Right forelimb (tissue), 1 donor: ENCODE data around the gene SYT5.
A peak's percentile ranks its signal among the peaks of the same experiment; 100 is the strongest.
"Not testable (repeated sequence)": the region's sequence is repeated elsewhere in the genome, so short reads cannot be mapped to it uniquely, and the experiment has no call there.

Experiments
- DNase-seq: peaks from one replicate; pipeline ENCODE4 v3.0.0-alpha.2; 2018

Gene SYT5

DNA sequence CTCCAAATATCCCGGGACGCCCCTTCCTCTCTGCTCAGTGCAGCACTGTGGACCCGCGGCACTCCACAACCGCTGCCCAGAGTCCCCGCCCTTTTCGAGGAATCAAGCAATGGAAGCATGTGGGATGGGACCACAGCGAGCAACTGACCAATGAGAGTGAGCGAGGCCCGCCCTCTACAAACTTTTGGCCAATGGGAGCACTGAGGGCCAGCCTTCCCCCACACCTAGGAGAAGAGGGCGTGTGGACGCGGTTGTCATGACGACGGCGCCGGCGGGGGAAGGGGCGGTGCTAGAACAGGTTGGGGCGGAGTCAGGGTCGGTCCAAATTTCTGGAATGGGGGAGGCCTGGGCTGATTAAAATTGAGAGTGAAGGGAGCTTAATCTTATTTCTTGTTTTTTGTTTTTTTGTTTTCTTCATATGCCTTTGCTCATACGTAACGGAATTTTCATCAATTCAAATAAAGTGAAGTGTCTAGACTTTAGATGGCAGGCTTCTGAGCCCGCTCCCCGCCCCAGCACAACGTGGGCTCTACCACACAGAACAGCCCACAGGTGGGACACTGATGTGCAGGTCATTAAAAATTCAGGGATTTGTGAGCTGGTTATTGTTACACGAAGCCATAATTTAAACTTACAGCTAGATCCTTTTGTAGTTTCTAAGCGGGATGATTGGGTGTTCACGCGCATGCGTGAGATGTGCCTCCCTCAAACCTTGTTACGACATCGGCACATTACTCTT lies 13.4 kb downstream of the SYT5 start, which contains the start of gene DNAAF3:
DNAAF3 (minus strand) TSS at position 84 of the 739 bp plus-strand sequence. CDS start 200 bp downstream, outside the sequence.
- peak; percentile 90 for DNase-seq

DNA sequence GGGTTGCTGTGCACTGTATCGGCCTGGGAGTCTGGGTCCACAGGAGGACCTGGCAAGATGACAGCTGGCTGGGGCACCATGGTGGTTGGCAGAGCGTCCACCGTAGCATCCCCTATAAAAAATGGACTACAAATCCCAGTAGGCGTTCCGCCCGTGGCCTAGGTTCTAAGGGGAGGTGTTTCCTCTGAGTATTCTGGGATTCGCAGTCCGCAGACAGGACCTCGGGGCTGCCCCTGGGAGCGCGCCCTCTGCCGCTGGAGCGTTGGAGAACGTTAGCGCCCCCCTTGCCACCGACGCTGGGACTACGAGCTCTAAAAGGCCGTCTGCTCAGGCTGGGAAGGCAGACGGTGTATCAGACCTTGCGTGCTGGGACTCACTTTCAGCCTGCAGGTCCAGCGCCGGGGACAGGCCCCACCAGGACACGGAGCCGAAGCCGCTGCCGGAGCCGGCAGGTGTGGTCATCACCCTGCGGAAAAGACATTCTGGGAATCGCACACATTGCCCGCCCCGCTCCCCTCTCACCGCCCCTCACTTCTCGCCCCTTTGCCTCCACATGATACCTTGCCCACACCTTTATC lies 14.0 kb downstream of the SYT5 start:
- DNase-seq = peak; percentile 62

DNA sequence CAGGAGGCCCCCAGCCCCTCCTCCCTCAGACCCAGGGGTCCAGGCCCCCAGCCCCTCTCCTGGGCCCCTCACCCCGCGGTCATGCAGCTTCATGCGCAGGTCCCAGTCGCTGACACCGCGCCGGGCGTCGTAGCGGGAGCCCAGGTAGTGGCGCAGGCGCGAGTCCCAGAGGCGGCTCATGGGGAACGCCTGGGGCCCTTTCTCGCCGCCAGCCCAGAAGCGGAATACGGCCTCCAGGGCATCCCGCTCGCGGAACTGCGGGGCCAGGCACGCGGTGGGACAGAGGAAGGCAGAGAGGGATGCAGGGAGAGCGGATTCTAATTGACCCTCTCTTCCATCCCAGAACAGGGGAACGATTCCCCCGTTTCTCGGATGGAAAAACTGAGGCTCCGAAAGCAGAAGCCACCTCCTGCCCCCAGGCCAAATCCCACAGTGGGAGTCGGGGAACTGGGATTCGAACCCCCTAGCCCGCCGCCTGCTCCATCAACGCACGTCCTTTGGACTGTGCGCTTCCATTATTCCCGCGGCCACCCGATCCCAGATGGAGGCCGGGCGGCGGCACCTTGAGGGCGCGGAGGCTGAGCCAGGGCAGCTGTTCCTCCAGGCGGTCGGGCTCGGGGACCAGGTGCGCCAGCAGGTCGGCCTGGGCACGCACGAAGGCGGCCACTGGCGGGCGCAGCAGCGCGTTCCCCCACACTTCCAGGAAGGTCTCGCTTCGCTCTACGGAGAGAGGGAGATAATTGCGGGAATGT lies 18.3 kb downstream of the SYT5 start:
- DNase-seq = no peak

DNA sequence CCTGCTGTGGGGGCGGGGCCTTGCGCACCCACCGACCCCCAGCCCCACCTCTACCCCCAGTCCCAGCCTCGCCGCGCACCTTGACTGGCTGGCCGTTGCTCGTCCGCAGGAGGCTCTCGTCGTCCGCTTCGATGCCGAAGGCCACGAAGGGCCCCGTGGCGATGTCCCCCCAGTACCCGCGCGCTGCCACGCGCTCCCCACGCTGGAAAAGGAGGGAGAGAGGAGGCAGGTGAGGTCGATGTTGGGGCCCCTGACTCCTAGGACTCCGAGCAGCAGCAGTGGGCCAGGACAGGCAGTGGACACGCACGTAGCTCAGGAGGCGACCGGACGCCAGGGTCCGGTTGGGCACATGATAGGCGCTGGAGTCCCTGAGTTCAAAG lies 19.1 kb downstream of the SYT5 start:
- no peak for DNase-seq

DNA sequence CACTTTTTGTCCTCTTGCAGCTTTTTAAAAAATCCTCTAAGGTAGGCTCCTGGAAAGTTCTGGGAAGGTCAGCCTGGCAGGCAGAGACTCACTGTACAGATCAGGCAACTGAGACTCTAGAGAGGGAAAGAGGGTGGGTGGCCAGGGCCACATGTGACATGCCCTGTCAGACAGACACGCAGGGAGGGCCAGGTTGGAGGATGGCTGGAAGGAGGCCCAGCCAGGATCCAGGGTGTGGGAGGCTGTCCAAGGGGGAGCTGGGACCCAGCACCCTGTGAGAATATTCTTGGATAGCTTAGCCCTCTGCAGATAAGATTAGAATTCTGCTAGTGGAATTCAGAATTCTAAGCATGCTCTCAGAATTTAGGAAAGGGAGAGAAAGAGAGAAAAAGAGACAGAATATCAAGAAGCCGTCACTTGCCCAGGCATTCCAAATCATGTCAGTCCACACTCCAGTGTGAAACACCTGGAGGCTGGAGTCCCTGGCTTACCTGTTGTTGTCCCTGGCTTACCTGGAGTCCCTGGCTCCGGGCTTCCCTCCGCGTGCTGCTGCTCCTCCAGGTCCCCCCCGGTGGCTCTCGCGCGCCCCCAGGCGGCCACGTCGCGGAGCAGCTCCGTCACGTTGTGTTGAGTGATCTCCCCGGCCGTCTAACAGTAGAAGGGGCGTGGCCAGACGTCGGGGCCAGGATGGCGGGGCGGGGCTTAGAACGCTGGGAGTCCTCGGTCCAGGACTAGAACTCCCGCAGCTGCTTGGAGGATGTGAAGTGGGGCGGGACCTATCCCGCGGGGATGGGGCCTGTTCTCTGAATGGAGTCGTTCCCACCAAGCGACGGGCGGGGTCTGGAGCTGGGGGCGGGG lies 19.7 kb downstream of the SYT5 start:
- peak; percentile 77 for DNase-seq

DNA sequence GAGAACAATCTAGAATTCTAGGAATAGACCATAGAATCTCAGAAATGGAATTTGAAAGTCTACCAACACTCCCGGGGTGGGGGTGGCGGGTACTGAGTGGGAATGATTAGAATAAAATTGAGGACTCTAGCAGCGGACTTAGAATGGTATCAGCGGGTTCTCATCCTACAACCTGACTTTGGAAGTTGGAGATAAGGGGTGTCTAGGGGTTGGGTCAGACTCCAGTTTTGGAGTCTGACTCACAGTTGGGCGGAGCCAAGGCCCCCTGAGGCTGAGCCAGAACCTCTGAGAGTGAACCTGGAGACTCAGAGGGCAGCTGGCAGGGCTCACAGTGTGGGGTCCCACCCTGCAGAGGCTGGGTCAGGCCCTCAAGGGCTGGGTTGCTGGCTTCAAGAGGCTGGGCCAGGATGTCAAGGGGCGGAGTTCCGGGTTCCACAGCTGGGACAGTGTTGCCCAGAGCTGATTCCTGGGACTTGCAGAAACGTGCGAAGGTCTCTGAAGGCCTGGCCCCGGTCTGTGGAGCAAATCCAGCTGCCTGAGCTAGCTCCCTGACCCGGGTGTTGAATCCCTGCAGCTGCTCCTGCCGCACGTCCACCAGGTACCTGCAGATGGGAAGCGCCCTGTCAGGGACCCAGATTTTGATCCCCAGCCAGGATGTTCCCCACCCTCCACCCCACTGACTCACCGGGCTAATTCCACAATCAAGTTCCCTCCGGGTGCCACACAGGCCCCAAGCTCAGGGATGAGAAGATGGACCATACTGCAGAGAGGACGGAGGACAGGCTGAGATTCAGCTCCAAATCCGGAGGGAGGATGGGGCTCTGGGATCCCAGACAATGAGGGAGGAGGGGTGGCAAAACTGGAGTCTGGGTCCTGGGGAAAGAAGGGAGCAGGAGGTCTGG lies 21.0 kb downstream of the SYT5 start:
- DNase-seq = no peak

DNA sequence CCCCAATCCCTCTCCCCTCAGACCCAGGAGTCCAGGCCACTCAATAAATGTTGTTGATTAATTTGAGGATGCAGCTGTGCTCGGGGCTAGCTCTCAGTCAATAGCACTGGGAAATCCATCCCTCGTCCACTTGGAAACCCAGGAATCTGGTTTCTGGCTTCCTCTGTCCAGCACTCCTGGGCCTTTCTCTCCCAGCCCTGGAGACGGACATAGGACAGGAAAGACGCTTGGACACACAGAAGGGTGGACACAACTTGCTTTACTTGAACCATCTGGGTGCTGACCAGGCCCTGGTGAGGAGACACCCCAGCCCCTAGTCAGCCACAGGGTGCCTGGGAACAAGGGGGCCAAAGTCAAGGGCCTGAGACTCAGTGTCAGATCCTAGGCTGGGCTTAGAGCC lies 21.7 kb downstream of the SYT5 start:
- DNase-seq = no peak

DNA sequence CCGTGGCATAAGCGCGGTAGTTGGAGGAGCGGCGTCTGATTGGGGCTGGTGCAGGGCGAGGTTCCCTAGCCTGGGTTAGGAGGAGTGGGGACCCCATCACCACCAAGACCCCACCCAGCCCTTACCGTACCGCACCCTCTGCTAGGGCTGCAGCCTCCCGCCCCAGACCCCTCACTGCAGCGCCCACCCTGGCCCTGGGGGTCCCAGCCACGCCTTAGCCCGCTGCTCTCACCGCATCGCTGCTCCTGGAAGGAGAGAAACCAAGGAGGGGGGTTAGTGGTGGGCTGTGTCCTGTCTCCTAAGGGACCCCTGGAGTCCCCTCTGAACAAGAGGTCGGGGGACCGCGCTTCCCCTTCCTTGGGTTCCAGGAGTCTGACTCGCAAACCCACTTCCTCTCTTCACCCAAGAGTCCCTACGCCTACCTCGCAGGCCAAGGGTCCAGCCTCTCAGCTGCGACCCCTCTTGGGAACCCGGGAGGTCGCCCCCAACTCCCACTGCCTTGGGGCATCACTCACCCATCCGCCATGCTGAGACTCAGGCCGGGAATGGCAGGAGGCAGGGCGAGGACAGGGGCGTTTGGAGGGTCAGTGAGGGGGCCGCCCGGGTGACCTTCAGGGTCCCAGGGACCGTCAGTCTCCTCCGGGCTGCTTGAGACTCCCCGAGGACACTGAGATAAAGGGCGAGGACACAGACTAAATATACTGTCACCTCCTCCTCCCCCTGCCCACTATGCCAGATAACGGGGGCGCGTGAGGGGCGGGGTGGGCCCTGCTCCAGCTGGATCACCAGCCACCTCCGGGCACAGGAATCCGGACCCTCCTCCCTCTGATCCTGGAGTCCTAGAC lies 22.8 kb downstream of the SYT5 start, which contains the start of gene TNNI3:
TNNI3 (minus strand) TSS at position 669 of the 845 bp plus-strand sequence; CDS start at position 526, 143 bp downstream.
- no peak for DNase-seq

DNA sequence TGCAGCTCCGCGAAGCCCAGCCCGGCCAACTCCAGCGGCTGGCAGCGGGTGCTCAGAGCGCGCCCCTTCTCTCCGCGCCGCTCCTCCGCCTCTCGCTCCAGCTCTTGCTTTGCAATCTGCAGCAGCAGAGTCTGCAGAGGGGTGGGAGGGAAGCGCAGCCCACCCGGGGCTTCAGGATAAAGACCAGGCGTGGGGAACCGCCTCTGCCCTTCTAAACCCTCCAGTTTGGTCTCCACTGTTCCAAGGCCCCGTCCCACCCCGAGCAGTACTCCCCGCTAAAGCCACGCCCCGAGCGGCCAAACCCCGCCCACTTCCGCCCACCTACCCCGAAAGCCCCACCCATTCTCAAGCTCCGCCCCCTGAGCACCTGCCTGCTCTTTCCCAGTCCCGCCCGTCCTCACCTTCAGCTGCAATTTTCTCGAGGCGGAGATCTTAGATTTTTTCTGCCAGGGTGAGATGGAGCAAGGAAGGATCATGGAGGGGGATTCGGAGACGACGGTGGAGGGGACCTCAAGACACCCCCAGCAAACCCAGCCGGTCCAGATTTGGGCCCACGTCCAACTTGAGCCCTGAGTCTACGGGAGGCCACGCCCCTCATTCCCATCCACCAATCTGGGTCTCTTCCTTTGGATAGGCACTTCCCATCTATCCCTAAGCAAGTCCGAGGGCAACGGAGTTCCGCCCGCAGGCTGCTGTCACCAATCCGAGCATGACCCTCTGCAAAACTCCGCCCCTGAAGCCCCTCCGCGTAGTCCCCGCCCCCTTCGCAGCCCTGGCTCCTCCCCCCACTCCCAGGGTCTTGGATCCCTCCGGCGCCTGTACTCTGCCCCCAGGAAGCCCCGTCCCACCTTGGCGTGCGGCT lies 23.7 kb downstream of the SYT5 start:
- DNase-seq = no peak

DNA sequence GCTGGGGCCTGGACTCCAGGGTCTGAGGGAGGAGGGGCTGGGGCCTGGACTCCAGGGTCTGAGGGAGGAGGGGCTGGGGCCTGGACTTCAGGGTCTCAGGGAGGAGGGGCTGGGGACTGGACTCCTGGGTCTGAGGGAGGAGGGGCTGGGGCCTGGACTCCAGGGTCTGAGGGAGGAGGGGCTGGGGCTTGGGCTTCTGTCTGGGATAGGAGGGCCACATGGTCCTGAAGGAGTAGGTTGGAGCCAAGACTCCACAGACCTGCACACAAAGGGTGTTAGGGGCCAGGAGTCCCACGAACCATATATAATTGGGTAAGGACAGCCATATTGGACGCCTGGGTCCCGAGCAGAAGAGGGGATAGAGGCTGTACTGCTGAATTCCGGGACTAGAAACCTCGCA lies 24.3 kb downstream of the SYT5 start:
- not testable (repeated sequence) for DNase-seq

DNA sequence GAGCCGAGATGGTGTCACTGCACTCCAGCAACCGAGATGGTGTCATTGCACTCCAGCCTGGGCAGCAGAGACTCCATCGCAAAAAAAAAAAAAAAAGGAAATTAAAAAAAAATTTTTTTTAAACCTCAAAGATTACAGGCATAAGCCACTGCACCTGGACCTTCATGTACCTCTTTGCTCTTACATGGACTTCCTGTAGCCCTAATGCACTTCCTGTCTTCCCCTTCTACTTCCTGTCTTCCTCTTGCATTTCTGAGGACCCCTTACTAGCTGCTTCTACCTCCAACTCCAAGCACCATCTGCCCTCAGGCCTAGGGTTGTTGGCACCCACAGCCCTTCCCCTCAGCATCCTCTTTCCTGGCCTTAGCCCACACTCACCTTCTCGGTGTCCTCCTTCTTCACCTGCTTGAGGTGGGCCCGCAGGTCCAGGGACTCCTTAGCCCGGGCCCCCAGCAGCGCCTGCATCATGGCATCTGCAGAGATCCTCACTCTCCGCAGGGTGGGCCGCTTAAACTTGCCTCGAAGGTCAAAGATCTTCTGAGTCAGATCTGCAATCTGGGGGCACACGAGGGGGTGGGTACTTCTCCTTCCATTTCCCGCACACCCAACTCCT lies 26.3 kb downstream of the SYT5 start:
- no peak for DNase-seq

DNA sequence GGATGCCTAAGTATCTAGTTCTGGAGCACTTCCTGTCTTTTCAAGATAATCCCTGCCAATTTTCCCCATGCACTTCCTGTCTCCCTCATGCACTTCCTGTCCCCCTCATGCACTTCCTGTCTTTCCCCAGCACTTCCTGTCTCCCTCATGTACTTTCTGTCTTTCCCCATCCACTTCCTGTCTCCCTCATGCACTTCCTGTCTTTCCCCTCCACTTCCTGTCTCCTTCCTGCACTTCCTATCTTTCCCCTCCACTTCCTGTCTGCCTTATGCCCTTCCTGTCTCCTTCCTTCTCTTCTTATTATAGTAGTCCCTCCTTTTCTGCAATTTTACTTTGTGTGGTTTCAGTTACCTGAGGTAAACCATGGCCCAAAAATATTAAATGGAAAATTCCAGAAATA lies 28.1 kb downstream of the SYT5 start:
- DNase-seq = no peak

DNA sequence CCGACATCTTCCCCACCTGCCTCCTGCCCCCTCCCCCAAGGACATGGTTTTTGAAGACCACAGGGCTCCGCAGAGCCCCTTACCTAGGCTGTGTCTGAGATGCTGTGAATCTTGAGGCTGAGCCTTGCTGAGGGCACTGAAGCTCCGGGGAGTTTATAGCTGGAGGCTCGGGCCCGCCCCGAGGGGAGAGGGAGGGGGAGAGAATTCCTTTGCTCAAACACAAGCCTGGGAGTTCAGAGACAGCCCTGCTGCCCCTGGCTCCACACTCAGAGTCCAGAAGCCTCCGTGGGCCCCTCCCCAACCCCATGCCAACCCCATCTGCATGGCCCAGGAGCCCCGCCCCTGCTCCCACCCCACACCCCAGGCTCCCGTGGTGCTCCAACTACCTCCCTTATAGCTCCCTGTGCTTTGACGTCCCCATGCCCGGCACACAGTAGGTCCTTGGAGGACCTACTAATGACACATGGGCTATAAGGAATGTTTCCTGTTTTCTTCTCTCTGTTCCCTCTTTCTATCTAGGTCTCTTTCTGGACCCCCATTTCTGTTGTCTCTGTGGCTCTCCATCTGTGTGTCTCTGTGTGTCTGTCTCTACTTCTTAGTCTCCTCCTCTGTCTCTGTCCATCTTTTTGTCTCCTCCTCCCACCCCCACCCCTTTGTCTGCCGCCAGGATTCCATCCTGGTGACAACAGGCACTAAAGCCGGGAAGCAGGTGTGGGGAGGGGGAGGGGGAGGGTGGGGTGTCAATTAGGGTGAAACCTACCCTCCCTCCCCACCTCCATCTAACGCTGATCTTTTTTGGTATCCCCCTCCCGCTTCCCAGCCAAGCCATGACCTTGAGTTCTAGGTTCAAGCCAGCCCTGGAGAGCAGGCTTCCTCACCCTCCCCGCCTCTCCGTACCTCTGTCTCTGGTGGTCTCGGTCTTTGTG lies 30.7 kb downstream of the SYT5 start, which contains the start of gene TNNT1:
TNNT1 (minus strand) TSS at position 129 of the 926 bp plus-strand sequence. CDS start 2,049 bp downstream, outside the sequence.
- no peak for DNase-seq

DNA sequence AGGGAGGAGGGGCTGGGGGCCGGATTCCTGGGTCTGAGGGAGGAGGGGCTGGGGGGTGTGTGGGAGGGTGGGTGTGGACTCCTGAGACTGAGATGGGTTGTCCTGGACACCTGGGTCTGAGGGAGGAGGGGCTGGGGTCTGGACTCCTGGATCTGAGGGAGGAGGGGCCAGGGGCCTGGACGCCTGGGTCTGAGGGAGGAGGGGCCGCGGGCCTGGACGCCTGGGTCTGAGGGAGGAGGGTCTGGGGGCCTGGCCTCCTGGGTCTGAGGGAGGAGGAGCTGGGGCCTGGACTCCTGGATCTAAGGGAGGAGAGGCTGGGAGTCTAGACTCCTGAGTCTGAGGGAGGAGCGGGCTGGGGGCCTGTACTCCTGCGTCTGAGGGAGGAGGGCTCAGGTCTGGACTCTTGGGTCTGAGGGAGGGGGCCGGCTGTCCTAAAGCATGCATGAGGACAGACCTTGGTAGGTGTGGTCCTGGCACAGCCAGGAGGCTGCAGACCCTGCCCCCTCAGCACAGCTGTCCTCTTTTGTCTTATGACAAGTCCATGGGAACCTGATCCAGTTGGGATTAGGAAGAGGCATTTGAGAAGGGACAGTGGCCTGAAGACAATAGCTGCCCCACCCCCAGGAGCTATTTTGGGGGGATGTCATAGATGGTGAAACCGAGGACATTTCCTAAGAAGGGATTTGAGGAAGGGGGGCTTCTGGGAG lies 32.4 kb downstream of the SYT5 start:
- DNase-seq = no peak

DNA sequence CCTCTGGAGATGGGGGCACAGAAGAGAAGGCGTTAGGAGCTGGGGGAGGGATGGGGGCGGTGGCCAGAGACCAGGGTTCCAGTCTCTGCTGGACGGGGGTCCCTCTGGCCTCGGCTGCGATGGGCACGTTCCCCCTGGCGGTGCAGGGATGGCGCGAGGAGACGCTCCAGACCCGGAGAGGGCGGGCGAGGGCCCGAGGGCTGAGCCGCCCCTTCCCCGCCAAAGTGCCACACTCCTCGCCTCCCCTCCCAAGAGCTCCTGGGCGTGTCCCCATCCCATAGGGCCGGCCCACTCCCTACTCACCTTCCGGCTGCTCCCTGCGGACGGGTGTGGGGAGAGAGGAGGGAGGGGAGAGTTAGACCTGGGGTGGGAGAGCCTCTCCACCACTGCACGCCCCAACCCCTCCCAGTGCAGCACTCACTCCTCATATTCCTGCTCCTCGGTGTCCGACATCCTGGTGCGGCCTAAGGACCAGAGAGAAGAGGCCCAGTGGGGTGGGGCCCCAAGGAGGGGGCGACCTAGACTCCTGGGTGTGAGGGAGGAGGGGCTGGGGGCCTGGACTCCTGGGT lies 33.3 kb downstream of the SYT5 start:
- DNase-seq = no peak

DNA sequence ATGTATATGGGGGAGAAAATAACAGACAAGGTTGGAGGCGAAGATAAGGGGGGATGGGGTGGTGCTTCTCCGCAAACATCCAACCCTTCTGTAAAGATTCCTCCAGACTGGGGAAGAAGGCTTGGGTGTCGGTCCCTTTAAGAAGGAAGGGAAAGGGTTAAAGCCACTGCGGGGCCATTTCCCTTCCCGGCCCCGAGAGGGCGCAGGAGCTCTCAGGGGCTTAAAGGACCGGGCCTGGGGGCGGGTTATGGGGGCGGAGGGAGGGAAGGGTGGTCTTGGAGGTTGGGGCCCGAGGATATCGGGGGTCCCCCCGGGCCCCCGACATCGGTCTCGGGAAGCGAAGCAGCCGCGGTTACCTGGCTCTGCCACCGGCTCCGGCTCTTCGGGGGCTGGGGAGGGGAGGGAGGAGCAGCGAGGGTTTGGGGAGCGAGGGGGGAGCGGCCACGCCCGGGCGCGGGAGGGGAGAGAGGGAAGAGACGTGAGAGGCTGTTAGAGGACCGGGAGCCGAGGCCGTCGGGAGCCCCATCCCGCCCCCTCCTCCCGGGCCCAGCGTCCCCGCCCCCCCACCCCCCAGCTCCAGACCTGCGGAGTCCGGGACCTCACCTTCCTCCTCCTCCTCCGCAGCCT lies 33.9 kb downstream of the SYT5 start:
- DNase-seq = no peak
